ENCODE results near the gene CHST9. TPM values are rescaled to one million over a fixed set of nuclear protein-coding genes. Genes with fewer than 3 reads are reported as not detected.

Gene CHST9
- total and polyA plus RNA-seq, 2 of the 13 experiments (the other 11 are each of a cell fraction or from before 2014, with no cell fraction given) = 3.2 to 9.6 TPM

DNA sequence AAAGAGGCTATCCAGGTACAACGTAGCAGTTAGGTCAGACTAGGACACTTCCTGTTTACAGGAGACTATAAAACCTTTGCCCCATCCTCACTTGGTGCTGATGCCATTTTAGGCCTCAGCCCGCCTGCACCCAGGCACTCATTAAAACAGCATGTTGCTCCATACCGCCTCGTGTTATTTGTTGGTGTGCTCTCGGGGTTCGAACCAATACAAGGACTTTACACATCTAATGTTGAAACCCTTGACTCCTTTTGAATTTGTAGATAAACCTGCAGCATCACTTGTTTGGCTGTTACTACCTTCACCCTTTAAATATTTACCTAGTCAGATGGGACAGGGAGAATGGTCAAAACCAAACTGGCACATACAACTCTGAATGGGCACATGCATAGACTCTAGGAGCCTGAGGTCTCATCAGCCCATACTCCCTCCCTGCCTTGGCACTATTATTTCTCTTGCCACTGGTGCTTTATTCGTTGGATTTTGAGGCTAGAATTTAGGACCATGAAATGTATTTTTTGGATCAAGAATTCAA, 40.9 kb upstream of the CHST9 start (continued):
- TF ChIP-seq, protein P1, sequence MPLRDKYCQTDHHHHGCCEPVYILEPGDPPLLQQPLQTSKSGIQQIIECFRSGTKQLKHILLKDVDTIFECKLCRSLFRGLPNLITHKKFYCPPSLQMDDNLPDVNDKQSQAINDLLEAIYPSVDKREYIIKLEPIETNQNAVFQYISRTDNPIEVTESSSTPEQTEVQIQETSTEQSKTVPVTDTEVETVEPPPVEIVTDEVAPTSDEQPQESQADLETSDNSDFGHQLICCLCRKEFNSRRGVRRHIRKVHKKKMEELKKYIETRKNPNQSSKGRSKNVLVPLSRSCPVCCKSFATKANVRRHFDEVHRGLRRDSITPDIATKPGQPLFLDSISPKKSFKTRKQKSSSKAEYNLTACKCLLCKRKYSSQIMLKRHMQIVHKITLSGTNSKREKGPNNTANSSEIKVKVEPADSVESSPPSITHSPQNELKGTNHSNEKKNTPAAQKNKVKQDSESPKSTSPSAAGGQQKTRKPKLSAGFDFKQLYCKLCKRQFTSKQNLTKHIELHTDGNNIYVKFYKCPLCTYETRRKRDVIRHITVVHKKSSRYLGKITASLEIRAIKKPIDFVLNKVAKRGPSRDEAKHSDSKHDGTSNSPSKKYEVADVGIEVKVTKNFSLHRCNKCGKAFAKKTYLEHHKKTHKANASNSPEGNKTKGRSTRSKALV (CRISPR knock-in tag; IDR thresholded peaks at IDR 0.05) = no peak
- TF ChIP-seq ZFP36L1 (CRISPR knock-in tag; IDR thresholded peaks at IDR 0.05) (no peak), JARID2 (CRISPR knock-in tag; IDR thresholded peaks at IDR 0.05; ENCODE audit: insufficient replicate concordance) (no peak), TBX2 (CRISPR knock-in tag; IDR thresholded peaks at IDR 0.05; ENCODE audit: borderline replicate concordance) (no peak), ZNF839 (CRISPR knock-in tag; IDR thresholded peaks at IDR 0.05; ENCODE audit: borderline replicate concordance) (no peak), ZMYM4 (CRISPR knock-in tag; IDR thresholded peaks at IDR 0.05) (no peak), ZNF235 (CRISPR knock-in tag; IDR thresholded peaks at IDR 0.05; ENCODE audit: borderline replicate concordance) (no peak), ZNF546 (CRISPR knock-in tag; conservative IDR thresholded peaks at IDR 0.05) (no peak)
- TF ChIP-seq, protein P2, sequence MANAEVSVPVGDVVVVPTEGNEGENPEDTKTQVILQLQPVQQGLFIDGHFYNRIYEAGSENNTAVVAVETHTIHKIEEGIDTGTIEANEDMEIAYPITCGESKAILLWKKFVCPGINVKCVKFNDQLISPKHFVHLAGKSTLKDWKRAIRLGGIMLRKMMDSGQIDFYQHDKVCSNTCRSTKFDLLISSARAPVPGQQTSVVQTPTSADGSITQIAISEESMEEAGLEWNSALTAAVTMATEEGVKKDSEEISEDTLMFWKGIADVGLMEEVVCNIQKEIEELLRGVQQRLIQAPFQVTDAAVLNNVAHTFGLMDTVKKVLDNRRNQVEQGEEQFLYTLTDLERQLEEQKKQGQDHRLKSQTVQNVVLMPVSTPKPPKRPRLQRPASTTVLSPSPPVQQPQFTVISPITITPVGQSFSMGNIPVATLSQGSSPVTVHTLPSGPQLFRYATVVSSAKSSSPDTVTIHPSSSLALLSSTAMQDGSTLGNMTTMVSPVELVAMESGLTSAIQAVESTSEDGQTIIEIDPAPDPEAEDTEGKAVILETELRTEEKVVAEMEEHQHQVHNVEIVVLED (CRISPR knock-in tag; IDR thresholded peaks at IDR 0.05; ENCODE audit: borderline replicate concordance) = no peak
- TF ChIP-seq, protein P3, sequence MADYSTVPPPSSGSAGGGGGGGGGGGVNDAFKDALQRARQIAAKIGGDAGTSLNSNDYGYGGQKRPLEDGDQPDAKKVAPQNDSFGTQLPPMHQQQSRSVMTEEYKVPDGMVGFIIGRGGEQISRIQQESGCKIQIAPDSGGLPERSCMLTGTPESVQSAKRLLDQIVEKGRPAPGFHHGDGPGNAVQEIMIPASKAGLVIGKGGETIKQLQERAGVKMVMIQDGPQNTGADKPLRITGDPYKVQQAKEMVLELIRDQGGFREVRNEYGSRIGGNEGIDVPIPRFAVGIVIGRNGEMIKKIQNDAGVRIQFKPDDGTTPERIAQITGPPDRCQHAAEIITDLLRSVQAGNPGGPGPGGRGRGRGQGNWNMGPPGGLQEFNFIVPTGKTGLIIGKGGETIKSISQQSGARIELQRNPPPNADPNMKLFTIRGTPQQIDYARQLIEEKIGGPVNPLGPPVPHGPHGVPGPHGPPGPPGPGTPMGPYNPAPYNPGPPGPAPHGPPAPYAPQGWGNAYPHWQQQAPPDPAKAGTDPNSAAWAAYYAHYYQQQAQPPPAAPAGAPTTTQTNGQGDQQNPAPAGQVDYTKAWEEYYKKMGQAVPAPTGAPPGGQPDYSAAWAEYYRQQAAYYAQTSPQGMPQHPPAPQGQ (CRISPR knock-in tag; IDR thresholded peaks at IDR 0.05; ENCODE audit: borderline replicate concordance) = no peak
